Left kidney (tissue), 2 donors: Measurements from ENCODE around the gene RFFL. TPM values are rescaled to one million over a fixed set of nuclear protein-coding genes. Genes with fewer than 3 reads are reported as not detected.

Experiments
- DNase-seq: peaks from one replicate; pipeline ENCODE4 v3.0.0-alpha.2; 2013
- polyA plus RNA-seq: library from polyadenylated mRNA; unstranded; fragments of 120-200 nt; gene quantifications from one replicate; pipeline ENCODE4 v1.2.1, GENCODE V29; 2013; ENCODE audit not compliant: insufficient read length

The RFFL gene
- polyA plus RNA-seq, 1 donor = 25.9 TPM

GRCh38 chr17:34974794-34975785 lies 88.4 kb downstream of the RFFL start:
- DNase-seq = no peak

GRCh38 chr17:34974179-34974578 lies 89.3 kb downstream of the RFFL start:
- DNase-seq = no peak

GRCh38 chr17:34961093-34961911 lies 102.2 kb downstream of the RFFL start, which contains the start of the genes CCT6B and ZNF830:
TSS of gene CCT6B (minus strand) at chr17:34961460. CDS start at chr17:34961393, 67 bp downstream.
TSS of gene ZNF830 (plus strand) at chr17:34961540. CDS start at chr17:34961567, 27 bp downstream.
- DNase-seq = peak; percentile 98

- DNase-seq = no peak
These were observed 105.1 kb downstream of the RFFL start for GRCh38 chr17:34958438-34958837.

Other genes with a start within 250 kb of the RFFL start
- 7.1 TPM for gene CCT6B, start 102.2 kb downstream of the RFFL start, polyA plus RNA-seq
- gene ZNF830, start 102.2 kb downstream of the RFFL start, polyA plus RNA-seq = 24.9 TPM
- gene LIG3, start 83.2 kb downstream of the RFFL start, polyA plus RNA-seq = 47.4 TPM
- gene RAD51D, start 56.2 kb upstream of the RFFL start, polyA plus RNA-seq = 14.3 TPM
- gene FNDC8, start 57.9 kb upstream of the RFFL start, polyA plus RNA-seq = not detected
- gene NLE1, start 78.6 kb upstream of the RFFL start, polyA plus RNA-seq = 15.4 TPM
- gene UNC45B, start 84.1 kb upstream of the RFFL start, polyA plus RNA-seq = 0.08 TPM
- not detected for gene SLC35G3, start 130.7 kb upstream of the RFFL start, polyA plus RNA-seq
- 16.3 TPM for gene SLFN5, start 179.4 kb upstream of the RFFL start, polyA plus RNA-seq